Type B pancreatic cell (in vitro differentiated cells): Measurements from ENCODE around the gene NDRG3. TPM values are rescaled to one million over a fixed set of nuclear protein-coding genes. Genes with fewer than 3 reads are reported as not detected.
A peak's percentile ranks its signal among the peaks of the same experiment; 100 is the strongest.

Experiments
- DNase-seq: peaks from one replicate; pipeline ENCODE4 v3.0.0; 2021; ENCODE audit warnings: mixed read lengths; ENCODE audit not compliant: unreplicated experiment; ENCODE audit errors: extremely low spot score
- H3K27ac Mint-ChIP-seq: 2 replicates; pipeline ENCODE4 v1.8.0; 2021; ENCODE audit warnings: mild to moderate bottlenecking, mixed read lengths
- H3K27me3 Mint-ChIP-seq: 2 replicates; pipeline ENCODE4 v1.8.0; 2021; ENCODE audit warnings: mixed read lengths
- H3K36me3 Mint-ChIP-seq: 2 replicates; pipeline ENCODE4 v1.8.0; 2021; ENCODE audit warnings: mixed read lengths
- H3K4me1 Mint-ChIP-seq: one replicate; pipeline ENCODE4 v1.8.0; 2021; ENCODE audit warnings: mixed read lengths; ENCODE audit not compliant: unreplicated experiment
- H3K4me3 Mint-ChIP-seq: 2 replicates; pipeline ENCODE4 v1.8.0; 2021; ENCODE audit warnings: mild to moderate bottlenecking, mixed read lengths
- H3K9me3 Mint-ChIP-seq: 2 replicates; pipeline ENCODE4 v1.8.0; 2021; ENCODE audit warnings: mixed read lengths
- CTCF ChIP-seq: fragments of 200-600 bp; sonication (generic); conservative IDR thresholded peaks from 2 replicates; pipeline ENCODE4 v1.5.0; 2021; ENCODE audit warnings: antibody characterized with exemption, mild to moderate bottlenecking
- total RNA-seq: library from RNA; stranded (reverse); gene quantifications from 2 replicates; pipeline ENCODE4 v1.2.1, GENCODE V29; 2021; ENCODE audit warnings: low replicate concordance

The NDRG3 gene
- total RNA-seq, 1 donor from 2014 or later = 31.5 TPM

GRCh38 chr20:36786663-36787062, 40.8 kb upstream of the NDRG3 start:
- Mint-ChIP-seq H3K4me1 (no peaks in the 10 kb centered on the region), H3K27me3 (no peaks in the 10 kb centered on the region), H3K4me3 (no peak overlapping the region), H3K36me3 (peaks cover 30% of the 10 kb centered on the region), H3K27ac (no peak overlapping the region), H3K9me3 (no peaks in the 10 kb centered on the region)
- DNase-seq = no peak
- no peak for TF ChIP-seq CTCF

DNA sequence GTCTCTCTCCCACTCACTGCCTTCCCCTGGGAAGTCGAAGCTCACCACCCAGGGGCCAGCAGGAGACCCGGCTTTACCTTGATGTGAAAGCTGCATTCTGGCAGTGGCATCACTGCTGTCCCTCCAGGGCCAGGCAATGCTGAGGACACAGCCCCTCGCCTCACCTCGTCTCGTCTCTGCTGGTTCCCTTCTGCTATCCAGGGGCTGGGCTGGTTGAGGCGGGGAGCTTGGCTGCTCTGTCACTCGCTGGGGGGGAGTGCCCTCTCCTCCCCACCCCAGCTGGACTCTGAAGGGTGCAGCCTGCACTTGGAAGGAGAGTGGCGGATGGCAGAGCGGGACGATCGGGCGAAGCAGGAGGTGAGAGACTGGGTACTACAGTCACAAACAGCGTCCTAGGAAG, 40.4 kb upstream of the NDRG3 start:
- Mint-ChIP-seq H3K4me1 (no peaks in the 10 kb centered on the region), H3K27ac (no peak overlapping the region), H3K4me3 (no peak overlapping the region), H3K27me3 (no peaks in the 10 kb centered on the region), H3K9me3 (no peaks in the 10 kb centered on the region), H3K36me3 (peaks cover 26% of the 10 kb centered on the region)
- no peak for DNase-seq
- no peak for TF ChIP-seq CTCF

- TF ChIP-seq CTCF = no peak
- Mint-ChIP-seq H3K27ac (no peak overlapping the region), H3K4me1 (no peaks in the 10 kb centered on the region), H3K27me3 (no peaks in the 10 kb centered on the region), H3K36me3 (peaks cover 26% of the 10 kb centered on the region), H3K9me3 (no peaks in the 10 kb centered on the region), H3K4me3 (no peak overlapping the region)
- DNase-seq = no peak
Observed at GRCh38 chr20:36785308-36785707, 39.4 kb upstream of the NDRG3 start.

GRCh38 chr20:36784900-36785299, 39.0 kb upstream of the NDRG3 start:
- DNase-seq = no peak
- TF ChIP-seq CTCF = no peak
- H3K27ac Mint-ChIP-seq = no peak overlapping the region
- H3K4me1 Mint-ChIP-seq = no peaks in the 10 kb centered on the region
- peaks cover 26% of the 10 kb centered on the region for H3K36me3 Mint-ChIP-seq
- H3K4me3 Mint-ChIP-seq = no peak overlapping the region
- no peaks in the 10 kb centered on the region for H3K27me3 Mint-ChIP-seq
- H3K9me3 Mint-ChIP-seq = no peaks in the 10 kb centered on the region

DNA sequence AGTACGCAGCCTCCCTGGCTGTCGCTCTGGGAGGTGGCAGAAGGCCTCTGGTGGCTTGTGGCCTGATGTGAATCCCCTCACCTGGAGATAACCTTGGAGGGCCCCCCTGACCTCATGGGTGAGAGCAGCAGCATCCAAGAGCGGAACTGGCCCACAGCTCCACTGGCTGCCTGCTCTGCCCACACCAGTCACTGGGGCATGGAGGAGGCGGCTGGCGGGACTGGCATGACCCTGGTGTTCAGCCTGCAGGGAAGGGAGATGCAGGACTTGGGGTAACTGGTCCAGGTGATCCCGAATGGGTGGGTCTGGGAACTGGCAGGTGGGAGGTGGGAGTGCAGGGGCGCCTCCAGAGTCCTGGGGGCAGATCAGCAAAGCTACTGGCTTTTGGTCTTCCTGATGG, 38.2 kb upstream of the NDRG3 start:
- no peak overlapping the region for H3K27ac Mint-ChIP-seq
- H3K36me3 Mint-ChIP-seq = peaks cover 26% of the 10 kb centered on the region
- H3K4me3 Mint-ChIP-seq = no peak overlapping the region
- no peaks in the 10 kb centered on the region for H3K9me3 Mint-ChIP-seq
- DNase-seq = no peak
- no peaks in the 10 kb centered on the region for H3K4me1 Mint-ChIP-seq
- TF ChIP-seq CTCF = no peak
- no peaks in the 10 kb centered on the region for H3K27me3 Mint-ChIP-seq

DNA sequence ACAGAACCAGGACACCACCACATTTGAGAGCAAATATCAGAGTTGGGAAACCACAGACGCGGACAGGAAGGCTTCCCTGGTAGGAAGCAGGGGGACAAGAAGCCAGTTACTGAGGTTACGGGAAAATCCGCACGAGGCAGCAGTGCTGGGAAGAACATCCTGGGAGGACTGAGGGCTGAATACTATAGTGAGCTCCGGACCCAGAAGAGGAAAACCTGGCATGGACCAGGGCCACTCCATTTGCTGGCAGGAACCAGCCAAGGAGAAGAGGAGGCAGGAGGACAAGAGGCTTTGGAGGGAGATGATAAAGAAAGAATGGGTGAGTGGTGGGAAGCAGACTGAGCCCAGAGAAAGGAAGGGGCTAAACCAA, 33.8 kb upstream of the NDRG3 start:
- Mint-ChIP-seq H3K36me3 (peaks cover 16% of the 10 kb centered on the region), H3K4me1 (peaks cover 11% of the 10 kb centered on the region), H3K27me3 (no peaks in the 10 kb centered on the region), H3K4me3 (no peak overlapping the region), H3K9me3 (no peaks in the 10 kb centered on the region), H3K27ac (peak overlapping the region; percentile 51)
- no peak for DNase-seq
- TF ChIP-seq CTCF = no peak
